ENCODE measurements around the gene CST9.
"Not testable (repeated sequence)": the region's sequence is repeated elsewhere in the genome, so short reads cannot be mapped to it uniquely, and the experiment has no call there.

Gene CST9

GRCh38 chr20:23588434-23589403 lies 17.0 kb downstream of the CST9 start:
- in situ Hi-C loops (cut with HindIII; ENCODE audit: low sequenced_read_pairs) = no loop called here

- in situ Hi-C loops (cut with HindIII; ENCODE audit: low sequenced_read_pairs) = no loop called here
Measured at GRCh38 chr20:23587631-23588030, 18.1 kb downstream of the CST9 start.

GRCh38 chr20:23586735-23587525 lies 18.8 kb downstream of the CST9 start:
- in situ Hi-C loops (cut with HindIII; ENCODE audit: low sequenced_read_pairs) = no loop called here

GRCh38 chr20:23585808-23586734 lies 19.6 kb downstream of the CST9 start:
- in situ Hi-C loops (cut with HindIII; ENCODE audit: low sequenced_read_pairs) = no loop called here

- in situ Hi-C loops (cut with HindIII; ENCODE audit: low sequenced_read_pairs) = no loop called here
Measured at GRCh38 chr20:23585449-23585807, 20.3 kb downstream of the CST9 start.

GRCh38 chr20:23584434-23585199 lies 21.1 kb downstream of the CST9 start:
- in situ Hi-C loops (cut with HindIII; ENCODE audit: low sequenced_read_pairs) = no loop called here

GRCh38 chr20:23583526-23583925 lies 22.2 kb downstream of the CST9 start:
- in situ Hi-C loops (cut with HindIII; ENCODE audit: low sequenced_read_pairs) = no loop called here

GRCh38 chr20:23582293-23582692 lies 23.4 kb downstream of the CST9 start:
- in situ Hi-C loops (cut with HindIII; ENCODE audit: low sequenced_read_pairs) = no loop called here

- in situ Hi-C loops (cut with HindIII; ENCODE audit: low sequenced_read_pairs) = not testable (repeated sequence)
Measured at GRCh38 chr20:23581833-23582232, 23.9 kb downstream of the CST9 start.

GRCh38 chr20:23574977-23575376 lies 30.7 kb downstream of the CST9 start:
- in situ Hi-C loops (cut with HindIII; ENCODE audit: low sequenced_read_pairs) = no loop called here

GRCh38 chr20:23570178-23570760 lies 35.4 kb downstream of the CST9 start:
- in situ Hi-C loops (cut with HindIII; ENCODE audit: low sequenced_read_pairs) = no loop called here

- in situ Hi-C loops (cut with HindIII; ENCODE audit: low sequenced_read_pairs) = no loop called here
Measured at GRCh38 chr20:23569570-23569969, 36.1 kb downstream of the CST9 start.

- in situ Hi-C loops (cut with HindIII; ENCODE audit: low sequenced_read_pairs) = no loop called here
Measured at GRCh38 chr20:23568971-23569330, 36.8 kb downstream of the CST9 start.

GRCh38 chr20:23568320-23568970 lies 37.3 kb downstream of the CST9 start, which contains the start of gene CST9L:
CST9L (minus strand) TSS chr20:23568484; CDS start chr20:23568450, 34 bp downstream.
- in situ Hi-C loops (cut with HindIII; ENCODE audit: low sequenced_read_pairs) = no loop called here

GRCh38 chr20:23566199-23566932 lies 39.4 kb downstream of the CST9 start:
- in situ Hi-C loops (cut with HindIII; ENCODE audit: low sequenced_read_pairs) = no loop called here

GRCh38 chr20:23565503-23566045 lies 40.1 kb downstream of the CST9 start:
- in situ Hi-C loops (cut with HindIII; ENCODE audit: low sequenced_read_pairs) = no loop called here

- in situ Hi-C loops (cut with HindIII; ENCODE audit: low sequenced_read_pairs) = no loop called here
Measured at GRCh38 chr20:23564927-23565326, 40.8 kb downstream of the CST9 start.

- in situ Hi-C loops (cut with HindIII; ENCODE audit: low sequenced_read_pairs) = no loop called here
Measured at GRCh38 chr20:23562721-23563342, 42.9 kb downstream of the CST9 start.

Measured in endothelial cell of hepatic sinusoid (primary cell).